ENCODE results near the gene PLCH1.

Gene PLCH1

GRCh38 chr3:155658671-155659261 is 86.1 kb downstream of the PLCH1 start:
- no peaks in the 10 kb centered on the region for H3K4me1 ChIP-seq
- H3K9me3 ChIP-seq: no peaks in the 10 kb centered on the region
- H3K4me3 ChIP-seq (ENCODE audit: low read depth, low read length): no peak overlapping the region
- no peaks in the 10 kb centered on the region for H3K36me3 ChIP-seq
- no peak for DNase-seq
- TF ChIP-seq CTCF (IDR thresholded peaks at IDR 0.05; ENCODE audit: low read depth, low read length): no peak
- 0 out of 2 replicates have a peak, but pooled peaks cover 5% of the 10 kb centered on the region for H3K27me3 ChIP-seq

- Histone ChIP-seq H3K36me3 (no peaks in the 10 kb centered on the region), H3K27me3 (0 out of 2 replicates have a peak, but pooled peaks cover 5% of the 10 kb centered on the region), H3K4me1 (no peaks in the 10 kb centered on the region), H3K9me3 (no peaks in the 10 kb centered on the region), H3K4me3 (ENCODE audit: low read depth, low read length) (no peak overlapping the region)
- no peak for TF ChIP-seq CTCF (IDR thresholded peaks at IDR 0.05; ENCODE audit: low read depth, low read length)
- DNase-seq: no peak
These were observed 86.9 kb downstream of the PLCH1 start for GRCh38 chr3:155658006-155658405.

- TF ChIP-seq CTCF (IDR thresholded peaks at IDR 0.05; ENCODE audit: low read depth, low read length): no peak
These were observed 87.7 kb downstream of the PLCH1 start for GRCh38 chr3:155657161-155657560.

GRCh38 chr3:155656466-155656865 is 88.4 kb downstream of the PLCH1 start:
- no peak for DNase-seq
- Histone ChIP-seq H3K4me1 (no peaks in the 10 kb centered on the region), H3K27me3 (0 out of 2 replicates have a peak, but pooled peaks cover 4% of the 10 kb centered on the region), H3K9me3 (no peaks in the 10 kb centered on the region), H3K4me3 (ENCODE audit: low read depth, low read length) (no peak overlapping the region), H3K36me3 (no peaks in the 10 kb centered on the region)
- no peak for TF ChIP-seq CTCF (IDR thresholded peaks at IDR 0.05; ENCODE audit: low read depth, low read length)

More at GRCh38 chr3:155657161-155657560, 87.7 kb downstream of the PLCH1 start:
- no peaks in the 10 kb centered on the region for H3K9me3 ChIP-seq
- H3K4me1 ChIP-seq: no peaks in the 10 kb centered on the region
- H3K4me3 ChIP-seq (ENCODE audit: low read depth, low read length): no peak overlapping the region
- no peak for DNase-seq
- H3K36me3 ChIP-seq: no peaks in the 10 kb centered on the region
- 0 out of 2 replicates have a peak, but pooled peaks cover 5% of the 10 kb centered on the region for H3K27me3 ChIP-seq

- no peak overlapping the region for H3K4me3 ChIP-seq (ENCODE audit: low read depth, low read length)
- H3K9me3 ChIP-seq: no peaks in the 10 kb centered on the region
- TF ChIP-seq CTCF (IDR thresholded peaks at IDR 0.05; ENCODE audit: low read depth, low read length): no peak
- H3K27me3 ChIP-seq: 0 out of 2 replicates have a peak, but pooled peaks cover 3% of the 10 kb centered on the region
- no peaks in the 10 kb centered on the region for H3K4me1 ChIP-seq
- H3K36me3 ChIP-seq: no peaks in the 10 kb centered on the region
- DNase-seq: no peak
These were observed 93.2 kb downstream of the PLCH1 start for GRCh38 chr3:155651489-155652218.

All from BE2C (cell line).